NCI-H187 treated with DMSO at 0.1 percent for 48 hours (cell line): Measurements from ENCODE around the gene EXOC4.
A peak's percentile ranks its signal among the peaks of the same experiment; 100 is the strongest.
"Not testable (repeated sequence)": the region's sequence is repeated elsewhere in the genome, so short reads cannot be mapped to it uniquely, and the experiment has no call there.

Source experiments
- DNase-seq: peaks from one replicate; lab custom pipeline; 2025; lab: John Stamatoyannopoulos, UW

The EXOC4 gene

DNA sequence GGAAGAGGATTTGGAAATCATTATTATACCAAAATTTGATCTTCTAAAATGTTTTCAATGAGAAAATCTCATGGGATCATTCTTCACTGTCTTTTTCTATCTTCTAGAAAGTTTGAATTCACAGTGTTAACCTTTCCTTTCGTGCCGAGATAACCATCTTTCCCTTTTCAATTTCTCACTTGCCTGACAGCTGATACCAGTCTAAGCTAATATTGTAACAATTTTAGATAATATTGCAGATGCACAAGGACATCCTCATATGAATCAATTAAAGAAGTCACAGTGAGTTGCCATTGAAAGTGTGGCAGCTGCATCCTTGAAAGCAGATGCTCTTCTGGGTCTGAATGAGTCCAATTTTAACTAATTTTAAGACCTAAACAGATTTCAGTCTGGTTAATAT, 734.7 kb downstream of the EXOC4 start:
- DNase-seq: no peak

DNA sequence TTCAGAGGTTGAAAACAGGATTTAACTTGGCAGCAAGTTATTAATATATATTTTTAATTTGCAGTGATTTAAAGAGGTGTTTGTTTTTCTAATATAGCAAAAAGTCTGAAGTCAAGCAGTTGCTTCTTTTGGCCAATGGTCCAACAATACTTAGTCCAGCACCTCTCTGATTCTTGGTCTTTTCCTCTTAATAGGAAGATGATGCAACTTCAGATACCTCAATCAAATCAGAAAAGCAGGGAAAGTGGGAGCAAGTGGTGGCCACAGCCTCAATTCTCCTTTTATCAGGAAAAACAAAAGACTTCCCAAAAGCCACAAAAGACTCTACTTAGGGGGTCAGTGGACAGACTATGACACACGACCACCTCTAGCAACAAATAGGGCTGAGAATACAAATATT, 740.7 kb downstream of the EXOC4 start:
- no peak for DNase-seq

GRCh38 chr7:133994100-133994499, 741.2 kb downstream of the EXOC4 start:
- not testable (repeated sequence) for DNase-seq

- no peak for DNase-seq
Observed at GRCh38 chr7:133997463-133997862, 744.6 kb downstream of the EXOC4 start.

DNA sequence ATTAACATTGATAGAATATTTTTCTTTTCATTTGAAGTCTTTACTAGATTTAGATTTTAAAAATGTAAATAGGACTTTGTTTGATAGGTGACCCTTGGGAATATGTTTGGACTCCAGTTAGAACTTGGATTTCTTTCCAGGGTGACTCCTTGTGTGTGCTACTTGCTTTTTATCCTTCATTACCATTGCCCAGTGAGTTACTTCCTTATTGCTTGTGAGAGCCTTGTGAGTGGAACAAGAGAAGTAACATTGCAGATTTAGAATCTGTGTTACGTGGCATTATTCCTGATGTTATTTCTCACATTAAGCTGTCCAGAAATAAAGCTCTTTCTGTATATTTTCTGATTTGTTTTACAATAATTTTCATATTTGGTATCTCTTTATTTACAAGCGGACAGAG, 746.3 kb downstream of the EXOC4 start:
- no peak for DNase-seq

DNA sequence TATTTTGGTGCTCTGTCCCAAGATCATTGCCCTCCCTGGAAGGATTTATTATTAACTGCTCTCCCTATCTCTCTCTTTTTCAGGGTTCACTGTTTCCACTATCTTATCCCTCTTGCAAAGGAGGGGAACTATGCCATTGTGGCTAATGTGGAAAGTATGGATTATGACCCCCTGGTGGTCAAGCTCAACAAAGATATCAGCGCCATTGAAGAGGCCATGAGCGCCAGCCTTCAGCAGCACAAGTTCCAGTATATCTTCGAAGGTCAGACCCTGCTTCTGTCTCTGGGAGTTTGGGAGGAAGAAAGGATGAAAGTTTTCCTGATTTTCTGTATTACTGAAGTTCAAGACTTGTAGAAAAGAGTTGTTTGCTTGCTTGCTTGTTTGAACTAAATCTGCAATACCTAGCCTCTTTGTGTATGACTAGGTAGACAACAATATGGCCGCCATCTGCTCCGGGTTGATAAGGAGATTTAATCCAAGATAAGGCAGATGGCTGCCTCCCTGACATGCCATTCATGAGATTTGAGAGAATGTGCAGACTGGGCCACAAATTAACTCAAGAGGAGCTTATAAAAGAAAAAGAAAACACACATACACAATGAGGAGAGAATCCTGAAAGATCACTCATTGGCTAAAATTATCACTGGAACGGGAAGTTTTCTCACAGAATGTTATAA, 752.1 kb downstream of the EXOC4 start:
- DNase-seq: no peak

DNA sequence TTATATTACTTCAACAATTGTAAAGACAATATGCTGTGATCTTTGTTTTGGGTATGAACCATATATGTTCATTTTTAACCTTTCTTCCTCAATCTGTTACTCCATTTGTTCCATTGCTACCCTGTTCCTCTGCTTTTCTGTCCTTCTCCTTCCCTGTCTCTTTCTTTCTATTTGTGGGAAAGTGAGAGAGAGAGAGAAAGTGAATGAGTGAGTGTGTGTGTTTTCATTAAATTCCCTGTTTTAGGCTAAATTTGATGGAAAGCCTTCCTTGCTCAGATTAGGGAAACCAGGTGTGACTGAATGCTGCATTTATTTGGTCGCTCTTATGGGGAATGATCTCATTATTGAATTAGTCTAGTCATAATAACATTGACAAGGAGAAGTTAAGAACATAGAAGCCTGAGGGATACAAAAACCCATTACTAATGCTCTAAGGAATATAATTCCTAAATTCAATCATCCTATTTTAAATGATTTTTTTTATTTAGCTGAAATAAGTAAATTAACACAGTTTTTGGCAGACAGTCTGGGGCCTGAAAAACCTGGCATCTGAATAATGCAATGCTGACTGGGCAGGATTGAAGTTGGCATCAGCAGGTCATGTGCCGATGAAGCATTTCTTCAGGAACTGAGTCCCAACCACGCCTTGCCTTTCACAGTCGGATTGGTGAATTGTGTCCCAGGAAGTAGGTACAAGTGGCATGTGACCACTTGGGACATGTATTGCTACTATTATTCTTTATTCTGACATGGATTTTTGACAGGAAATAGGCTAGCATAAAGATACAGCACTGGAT, 756.6 kb downstream of the EXOC4 start:
- no peak for DNase-seq

GRCh38 chr7:134013249-134013648, 760.4 kb downstream of the EXOC4 start:
- DNase-seq: no peak

- DNase-seq: no peak
Observed at GRCh38 chr7:134014935-134015334, 762.1 kb downstream of the EXOC4 start.

GRCh38 chr7:134016223-134016941, 763.5 kb downstream of the EXOC4 start:
- peak; percentile 23 for DNase-seq

- DNase-seq: no peak
Observed at GRCh38 chr7:134016942-134017303, 764.0 kb downstream of the EXOC4 start.

- no peak for DNase-seq
Observed at GRCh38 chr7:134018306-134018705, 765.4 kb downstream of the EXOC4 start.

GRCh38 chr7:134019251-134019650, 766.4 kb downstream of the EXOC4 start:
- no peak for DNase-seq

GRCh38 chr7:134021836-134022235, 769.0 kb downstream of the EXOC4 start:
- no peak for DNase-seq

DNA sequence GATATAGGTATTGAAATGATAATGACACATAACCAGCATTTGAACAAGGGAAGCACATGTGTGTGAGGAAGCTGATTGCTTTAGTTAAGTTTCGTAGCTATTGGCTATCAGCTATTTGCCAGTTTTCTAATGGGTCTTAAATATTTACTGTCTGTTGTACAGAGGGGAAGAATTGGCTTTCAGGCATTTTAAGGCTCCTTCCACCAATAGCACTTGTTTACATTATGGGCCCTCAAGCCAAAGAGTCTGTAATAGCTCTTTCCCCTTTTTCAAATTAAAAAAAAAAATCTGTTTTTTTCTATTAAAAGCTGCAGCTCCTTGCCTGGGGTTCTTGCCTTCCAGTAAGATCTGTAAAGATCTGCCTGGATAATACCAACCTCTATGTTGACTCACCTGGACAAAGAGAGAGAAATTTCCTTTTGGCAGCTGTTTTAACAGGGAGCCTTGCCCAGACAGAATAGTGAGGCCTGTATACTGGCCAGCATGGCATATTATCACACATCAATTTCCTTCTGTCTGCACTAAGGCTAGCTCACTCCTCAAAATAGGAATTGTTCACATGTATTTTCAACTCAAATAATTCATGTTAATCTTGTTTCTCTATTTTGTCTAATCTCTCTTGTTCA, 769.5 kb downstream of the EXOC4 start:
- DNase-seq: no peak

DNA sequence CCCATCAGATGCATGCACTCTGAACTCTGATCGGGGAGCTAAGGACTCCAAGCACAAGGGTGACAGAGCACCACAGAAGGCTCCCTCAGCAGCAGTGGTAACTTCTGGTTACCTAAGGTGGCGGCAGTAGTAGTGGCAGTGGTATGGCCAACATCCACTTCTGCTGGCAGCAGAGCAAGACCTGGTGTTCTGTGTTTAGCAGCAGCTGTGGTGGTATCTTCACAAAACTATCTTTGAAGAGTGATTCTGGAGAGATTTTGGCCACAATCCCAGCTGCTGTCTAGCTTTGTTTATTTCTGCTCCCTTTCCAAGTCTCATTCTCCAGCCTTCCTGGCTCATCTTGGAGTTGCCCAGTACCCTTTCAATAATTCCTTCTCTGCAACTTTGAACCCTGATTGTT, 771.9 kb downstream of the EXOC4 start:
- DNase-seq: no peak

- no peak for DNase-seq
Observed at GRCh38 chr7:134028853-134029252, 776.0 kb downstream of the EXOC4 start.

- DNase-seq: no peak
Observed at GRCh38 chr7:134029743-134030142, 776.9 kb downstream of the EXOC4 start.

GRCh38 chr7:134030460-134030865, 777.6 kb downstream of the EXOC4 start:
- no peak for DNase-seq

DNA sequence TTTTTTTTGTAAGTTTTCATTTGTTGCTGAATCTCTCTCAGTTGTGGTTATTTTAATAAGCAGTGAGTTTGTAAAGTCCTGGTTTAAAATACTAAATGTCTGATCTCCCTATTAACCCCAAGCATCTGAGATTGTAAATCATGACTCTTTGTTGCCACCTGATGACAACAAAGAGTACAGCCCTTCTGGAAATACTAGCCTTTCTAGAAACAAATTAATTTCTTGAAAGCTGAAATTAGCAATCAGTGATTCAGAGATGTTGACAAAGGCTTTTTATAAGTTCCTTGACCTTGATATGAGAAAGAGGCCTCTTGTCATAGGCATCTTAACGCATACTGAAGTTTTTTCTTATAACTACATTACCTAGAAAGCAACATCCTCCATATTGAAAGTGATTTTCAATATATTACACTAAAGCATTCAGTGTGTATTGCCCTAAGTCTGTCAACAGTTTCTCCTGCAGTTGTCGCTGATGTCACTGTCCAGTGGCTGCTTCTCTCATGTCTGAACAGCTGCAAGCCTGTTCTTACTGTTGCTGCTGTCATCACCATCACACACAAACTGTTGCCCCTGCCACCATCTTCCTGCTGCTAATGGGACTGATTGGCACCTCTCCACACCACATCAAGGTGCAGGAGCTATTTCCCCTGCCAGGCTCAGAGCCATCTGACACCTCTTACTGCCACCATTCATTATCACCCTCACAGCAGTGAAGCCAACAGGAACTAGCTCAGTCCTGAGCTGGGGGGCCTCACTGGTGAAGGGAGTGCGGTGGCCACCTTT, 779.1 kb downstream of the EXOC4 start:
- DNase-seq: no peak

- no peak for DNase-seq
Observed at GRCh38 chr7:134034652-134035051, 781.8 kb downstream of the EXOC4 start.

GRCh38 chr7:134037991-134038390, 785.1 kb downstream of the EXOC4 start:
- no peak for DNase-seq
